ENCODE results near the gene PHAF1. TPM values are rescaled to one million over a fixed set of nuclear protein-coding genes. Genes with fewer than 3 reads are reported as not detected.

PHAF1 gene
- total RNA-seq, 4 donors from 2014 or later, result 39.7 to 51.1 (median 46.8) TPM

- intact Hi-C loops (cut with DNase I; ENCODE audit: low total_unique reads), result no loop called here
- H3K4me3 ChIP-seq (ENCODE audit: low read depth, poor library complexity, severe bottlenecking), result no peak overlapping the region
- no peak for DNase-seq (ENCODE audit: low spot score in 2 of 2)
- TF ChIP-seq POLR2A (IDR thresholded peaks at IDR 0.05), result no peak
- TF ChIP-seq CTCF (IDR thresholded peaks at IDR 0.05), result no peak
These were observed 21.9 kb upstream of the PHAF1 start for GRCh38 chr16:67087803-67088202.

GRCh38 chr16:67088551-67088950 is 21.2 kb upstream of the PHAF1 start:
- WGBS, 2 donors, result 74 to 75% methylated on average over 4 of the region's 4 CpGs
- no peak for TF ChIP-seq POLR2A (IDR thresholded peaks at IDR 0.05)
- no peak for TF ChIP-seq CTCF (IDR thresholded peaks at IDR 0.05)
- no peak overlapping the region for H3K4me3 ChIP-seq (ENCODE audit: low read depth, poor library complexity, severe bottlenecking)
- intact Hi-C loops (cut with DNase I; ENCODE audit: low total_unique reads), result no loop called here
- no peak for DNase-seq (ENCODE audit: low spot score in 2 of 2)

- H3K4me3 ChIP-seq (ENCODE audit: low read depth, poor library complexity, severe bottlenecking), result no peak overlapping the region
- DNase-seq (ENCODE audit: low spot score in 2 of 2), result no peak
- intact Hi-C loops (cut with DNase I; ENCODE audit: low total_unique reads), result no loop called here
- no peak for TF ChIP-seq POLR2A (IDR thresholded peaks at IDR 0.05)
- no peak for TF ChIP-seq CTCF (IDR thresholded peaks at IDR 0.05)
These were observed 20.6 kb upstream of the PHAF1 start for GRCh38 chr16:67089101-67089500.

GRCh38 chr16:67091906-67092566 is 17.7 kb upstream of the PHAF1 start:
- TF ChIP-seq CTCF (IDR thresholded peaks at IDR 0.05) (no peak), POLR2A (IDR thresholded peaks at IDR 0.05) (no peak)
- intact Hi-C loops (cut with DNase I; ENCODE audit: low total_unique reads), result no loop called here

GRCh38 chr16:67093098-67093726 is 16.5 kb upstream of the PHAF1 start:
- 91 to 93% methylated on average over 4 of the region's 4 CpGs for WGBS, 2 donors
- intact Hi-C loops (cut with DNase I; ENCODE audit: low total_unique reads), result no loop called here
- no peak overlapping the region for H3K4me3 ChIP-seq (ENCODE audit: low read depth, poor library complexity, severe bottlenecking)
- DNase-seq (ENCODE audit: low spot score in 2 of 2), result no peak
- TF ChIP-seq CTCF (IDR thresholded peaks at IDR 0.05) (no peak), POLR2A (IDR thresholded peaks at IDR 0.05) (no peak)

More at GRCh38 chr16:67091906-67092566, 17.7 kb upstream of the PHAF1 start:
- H3K4me3 ChIP-seq (ENCODE audit: low read depth, poor library complexity, severe bottlenecking), result no peak overlapping the region
- no peak for DNase-seq (ENCODE audit: low spot score in 2 of 2)
- WGBS, 2 donors, result 79 to 84% methylated on average over 4 of the region's 4 CpGs

- WGBS, 2 donors, result 86 to 91% methylated on average over 2 of the region's 2 CpGs
- no peak for TF ChIP-seq POLR2A (IDR thresholded peaks at IDR 0.05)
- no peak for TF ChIP-seq CTCF (IDR thresholded peaks at IDR 0.05)
- intact Hi-C loops (cut with DNase I; ENCODE audit: low total_unique reads), result no loop called here
- no peak for DNase-seq (ENCODE audit: low spot score in 2 of 2)
- no peak overlapping the region for H3K4me3 ChIP-seq (ENCODE audit: low read depth, poor library complexity, severe bottlenecking)
These were observed 11.1 kb upstream of the PHAF1 start for GRCh38 chr16:67098599-67098998.
